NK-92 treated with Interleukin-12 subunit alpha and Interleukin-12 subunit beta, amount 100 ng/mL, for 24 hours (cell line): ENCODE results near the gene DNAAF8.
"Not testable (repeated sequence)": the region's sequence is repeated elsewhere in the genome, so short reads cannot be mapped to it uniquely, and the experiment has no call there.

Experiments
- DNase-seq: peaks from one replicate; lab custom pipeline; 2025; lab: John Stamatoyannopoulos, UW

Gene DNAAF8

DNA sequence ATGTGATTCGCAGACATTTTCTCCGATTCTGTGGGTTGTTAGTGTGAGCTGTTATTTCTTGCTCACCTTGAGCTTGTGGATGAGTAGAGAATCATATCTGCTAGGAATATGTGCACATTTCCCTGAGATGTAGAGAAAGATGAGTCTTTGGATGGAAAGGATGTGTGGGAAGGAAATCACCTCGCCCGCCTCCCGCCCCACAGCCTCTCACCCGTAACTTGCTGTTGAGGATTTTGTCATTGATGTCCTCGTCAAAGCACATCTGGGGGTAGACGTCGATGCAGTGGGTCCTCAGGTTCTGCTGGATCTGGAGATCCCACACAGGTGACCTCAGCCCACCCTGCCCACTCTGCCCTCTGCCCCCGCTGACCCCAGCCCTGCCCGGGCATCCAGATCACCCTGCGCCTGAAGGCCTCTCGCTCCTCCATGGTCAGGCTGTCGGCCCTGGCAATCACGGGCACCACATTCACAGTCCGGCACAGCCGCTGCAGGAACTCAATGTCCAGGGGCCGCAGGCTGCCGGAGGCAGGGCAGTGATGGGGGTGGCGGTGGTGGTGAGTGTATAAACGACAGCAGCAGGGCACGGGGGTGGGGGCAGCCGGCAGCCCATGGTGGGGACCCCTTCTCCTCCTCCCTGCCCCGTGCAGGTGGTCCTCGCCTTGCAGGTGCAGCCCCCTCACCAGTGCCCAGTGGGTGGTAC lies 49.1 kb downstream of the DNAAF8 start:
- DNase-seq = no peak

DNA sequence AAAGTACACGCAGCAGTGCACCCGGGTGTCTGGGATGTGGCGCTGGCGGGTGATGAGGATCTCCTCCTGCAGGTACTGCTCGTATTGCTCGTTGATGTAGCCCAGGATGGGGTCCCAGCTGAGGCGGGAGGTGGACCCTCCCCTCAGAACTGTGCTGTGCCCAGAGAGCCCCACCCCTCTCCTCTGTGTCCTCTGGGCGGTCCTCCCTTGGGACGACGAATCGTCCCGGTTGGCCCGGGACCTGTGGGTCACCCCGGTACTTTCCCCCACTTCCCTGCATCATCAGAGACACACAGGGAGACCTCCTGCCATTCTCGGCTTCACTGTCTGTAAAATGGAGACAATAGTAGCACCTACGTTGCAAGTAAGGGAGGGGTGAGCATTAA lies 49.6 kb downstream of the DNAAF8 start:
- DNase-seq = no peak

DNA sequence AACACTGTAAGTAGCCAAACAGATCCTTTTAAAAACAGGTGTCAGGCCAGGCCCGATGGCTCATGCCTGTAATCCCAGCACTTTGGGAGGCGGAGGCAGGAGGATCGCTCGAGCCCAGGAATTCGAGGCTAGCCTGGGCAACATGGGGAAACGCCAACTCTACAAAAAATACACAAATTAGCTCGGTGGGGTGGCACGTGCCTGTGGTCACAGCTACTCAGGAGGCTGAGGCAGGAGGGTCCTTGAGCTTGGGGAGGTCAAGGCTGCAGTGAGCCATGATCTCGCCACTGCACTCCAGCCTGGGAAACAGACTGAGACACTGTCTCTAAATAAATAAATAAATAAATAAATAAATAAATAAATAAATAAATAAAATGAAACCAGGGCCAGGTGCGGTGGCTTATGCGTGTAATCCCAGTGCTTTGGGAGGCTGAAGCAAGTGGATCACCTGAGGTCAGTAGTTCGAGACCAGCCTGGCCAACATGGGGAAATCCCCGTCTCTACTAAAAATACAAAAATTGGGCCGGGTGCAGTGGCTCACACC lies 50.2 kb downstream of the DNAAF8 start:
- DNase-seq = not testable (repeated sequence)

DNA sequence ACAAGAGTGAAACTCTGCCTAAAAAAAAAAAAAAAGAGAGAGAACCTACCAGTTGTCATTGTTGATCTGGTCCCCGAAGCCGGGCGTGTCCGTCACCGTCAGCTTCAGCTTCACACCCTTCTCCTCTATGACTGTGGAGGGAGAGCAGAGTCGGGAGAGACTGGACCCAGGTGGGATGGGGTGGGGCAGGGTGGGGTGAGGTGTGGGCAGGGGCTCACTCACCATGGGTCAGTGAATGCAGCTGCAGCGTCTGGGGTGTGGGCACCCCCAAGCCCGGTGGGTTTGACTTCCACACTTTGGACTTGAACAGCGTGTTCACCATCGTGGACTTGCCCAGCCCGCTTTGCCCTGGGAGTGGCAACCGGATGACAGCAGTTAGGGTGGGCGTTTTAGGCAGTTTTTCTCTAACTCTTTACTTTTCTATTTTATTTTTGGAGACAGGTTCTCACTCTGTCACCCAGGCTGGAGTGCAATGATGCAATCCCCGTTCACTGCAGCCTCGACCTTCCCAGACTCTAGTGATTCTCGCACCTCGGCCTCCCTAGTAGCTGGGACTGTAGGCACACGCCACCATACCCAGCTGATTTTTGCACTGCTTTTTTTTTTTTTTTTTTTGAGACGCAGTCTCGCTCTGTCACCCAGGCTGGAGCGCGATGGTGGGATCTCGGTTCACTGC lies 51.6 kb downstream of the DNAAF8 start:
- no peak for DNase-seq

DNA sequence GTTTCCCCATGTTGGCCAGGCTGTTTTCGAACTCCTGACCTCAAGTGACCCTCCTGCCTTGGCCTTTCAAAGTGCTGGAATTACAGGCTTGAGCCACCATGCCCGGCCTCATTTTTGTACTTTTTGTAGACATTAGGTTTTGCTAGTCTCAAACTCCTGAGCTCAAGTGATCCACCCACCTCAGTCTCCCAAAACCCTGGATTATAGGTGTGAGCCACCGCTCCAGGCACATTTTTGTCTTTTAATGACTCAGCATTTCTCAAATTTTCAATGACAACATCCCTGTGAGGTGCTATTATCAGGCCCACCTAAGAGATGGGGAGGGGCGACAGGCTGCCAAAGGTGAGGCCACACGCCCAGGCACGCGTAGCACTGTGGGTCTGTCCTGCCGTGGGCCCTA lies 52.7 kb downstream of the DNAAF8 start:
- DNase-seq = no peak

DNA sequence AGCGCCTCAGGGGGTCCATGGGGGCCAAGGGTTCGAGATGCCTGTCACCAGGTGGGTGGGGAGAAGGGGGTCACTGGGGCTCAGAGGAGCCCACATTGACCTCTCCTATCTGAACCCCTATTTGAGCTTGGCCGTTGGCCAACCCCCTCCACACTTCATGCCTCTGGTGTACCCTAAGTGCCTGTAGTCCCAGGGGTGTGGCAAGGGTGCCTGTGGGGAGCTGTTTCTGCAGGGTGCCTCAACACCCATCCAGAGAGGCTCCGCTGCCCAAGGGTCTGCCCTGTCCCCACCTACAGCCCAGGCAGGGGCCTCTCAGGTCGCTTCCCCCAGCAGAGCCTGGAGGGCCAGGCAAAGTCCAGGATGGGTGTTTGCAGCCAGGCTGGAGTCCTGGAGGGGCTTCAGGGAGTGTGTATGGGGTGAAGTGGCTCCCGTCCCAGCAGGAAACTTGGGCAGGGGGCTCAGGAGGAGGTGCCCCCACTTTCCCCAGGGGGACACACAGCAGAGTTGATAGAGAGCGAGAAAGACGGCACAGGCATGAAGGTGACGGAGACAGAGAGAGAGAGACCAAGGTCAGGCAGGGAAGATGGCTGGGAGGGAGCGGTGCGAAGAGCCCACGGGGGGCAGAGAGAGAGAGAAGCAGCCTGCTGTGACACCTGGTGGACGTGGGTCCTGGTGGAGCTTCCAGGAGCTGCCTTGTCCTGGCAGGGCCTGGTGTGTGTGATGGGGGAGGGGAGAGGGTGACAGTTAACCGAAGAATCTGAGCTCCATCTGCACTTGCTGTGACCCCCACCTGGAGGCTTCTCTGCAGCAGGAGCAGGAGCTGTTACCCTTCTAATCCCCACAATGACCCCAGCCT lies 53.5 kb downstream of the DNAAF8 start, which contains the start of gene SEPTIN12:
Gene SEPTIN12, minus strand, starts transcription at position 719 of the 856 bp plus-strand sequence. Its CDS starts 700 bp downstream, at position 19.
- no peak for DNase-seq

DNA sequence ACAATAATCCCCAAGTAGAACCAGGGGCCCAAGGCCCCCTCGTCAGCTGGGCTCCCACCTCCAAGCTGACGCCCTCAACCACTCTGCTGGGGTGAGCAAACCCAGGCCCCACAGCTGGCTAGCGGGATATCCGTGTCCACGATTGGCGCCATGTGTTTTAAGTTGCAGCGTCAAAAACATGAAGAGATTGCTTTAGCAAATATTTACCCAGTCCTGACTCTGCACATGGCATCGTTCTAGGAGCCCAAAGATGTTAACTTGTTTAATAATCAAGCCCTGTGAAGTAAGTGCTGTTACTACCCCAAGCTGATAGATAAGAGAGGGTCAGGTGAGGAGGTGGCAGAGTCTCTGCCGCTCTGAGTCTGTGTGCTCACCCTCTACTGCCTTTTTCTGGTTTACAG lies 54.2 kb downstream of the DNAAF8 start:
- DNase-seq = no peak

DNA sequence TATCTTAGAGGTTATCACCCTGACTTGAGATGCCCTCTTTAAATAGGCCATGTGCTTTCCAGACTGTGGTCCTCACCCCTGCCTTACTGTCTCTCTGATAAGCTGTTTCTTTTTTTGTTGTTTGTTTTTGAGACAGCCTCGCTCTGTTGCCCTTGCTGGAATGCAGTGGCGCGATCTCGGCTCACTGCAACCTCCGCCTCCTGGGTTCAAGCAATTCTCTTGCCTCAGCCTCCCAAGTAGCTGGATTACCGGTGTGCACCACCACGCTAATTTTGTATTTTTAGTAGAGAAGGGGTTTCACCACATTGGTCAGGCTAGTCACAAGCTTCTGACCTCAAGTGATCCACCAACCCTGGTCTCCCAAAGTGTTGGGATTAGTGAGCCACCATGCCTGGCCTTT lies 54.6 kb downstream of the DNAAF8 start:
- no peak for DNase-seq

DNA sequence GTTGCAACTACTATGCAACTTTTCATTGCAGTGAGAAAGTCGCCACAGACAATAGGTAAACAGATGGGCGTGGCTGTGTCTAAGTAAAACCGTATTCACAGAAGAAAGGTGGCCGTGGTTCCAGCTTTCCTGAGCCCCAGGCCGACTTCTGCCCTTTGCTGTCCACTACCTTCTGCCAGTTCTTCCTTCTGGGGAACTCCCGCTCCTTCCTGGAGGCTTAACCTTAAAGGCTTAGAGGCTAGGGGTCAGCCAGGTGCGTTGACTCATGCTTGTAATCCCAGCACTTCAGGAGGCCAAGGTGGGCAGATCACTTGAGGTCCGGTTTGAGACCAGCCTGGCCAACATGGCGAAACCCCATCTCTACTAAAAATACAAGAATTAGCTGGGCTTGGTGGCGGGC lies 55.9 kb downstream of the DNAAF8 start:
- no peak for DNase-seq

DNA sequence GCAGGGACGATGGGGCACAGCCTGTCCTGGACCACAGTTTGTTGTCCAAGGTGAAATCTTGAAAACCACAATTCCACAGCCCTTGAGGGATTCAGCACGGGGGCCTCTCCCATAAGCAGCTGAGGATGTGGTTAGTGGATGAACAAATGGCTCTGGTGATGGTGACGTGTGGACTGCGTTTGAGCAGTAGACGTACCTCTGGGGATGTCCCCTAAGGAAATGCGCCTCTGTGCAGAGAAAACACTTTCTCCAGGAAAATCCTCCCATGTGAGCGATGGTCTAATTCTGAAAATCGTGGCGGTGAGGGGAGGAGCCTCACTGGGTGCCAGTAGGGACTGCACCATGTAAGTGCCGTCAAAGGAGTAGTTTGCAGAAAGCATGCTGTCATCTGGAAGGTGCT lies 56.5 kb downstream of the DNAAF8 start:
- DNase-seq = no peak

DNA sequence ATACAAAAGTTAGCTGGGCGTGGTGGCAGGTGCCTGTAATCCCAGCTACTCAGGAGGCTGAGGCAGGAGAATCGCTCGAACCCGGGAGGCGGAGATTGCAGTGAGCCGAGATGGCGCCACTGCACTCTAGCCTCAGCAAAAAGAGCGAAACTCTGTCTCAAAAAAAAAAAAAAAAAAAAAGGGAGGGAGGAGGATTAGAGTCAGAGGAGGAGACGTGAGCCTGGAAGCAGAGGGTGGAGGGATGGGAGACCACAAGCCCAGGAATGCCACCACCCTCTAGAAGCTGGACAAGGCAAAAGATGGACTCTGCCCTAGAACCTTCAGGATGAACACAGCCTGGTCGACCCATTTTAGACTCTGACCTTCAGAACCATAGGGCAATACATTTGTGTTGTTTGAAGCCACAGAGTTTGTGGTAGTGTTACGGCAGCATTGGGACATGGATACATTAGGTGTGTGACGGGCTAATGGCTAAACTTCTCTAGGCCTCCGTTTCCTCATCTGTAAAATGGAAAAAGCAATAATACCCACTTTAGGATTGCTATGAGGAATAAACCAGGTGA lies 58.7 kb downstream of the DNAAF8 start:
- DNase-seq = no peak

DNA sequence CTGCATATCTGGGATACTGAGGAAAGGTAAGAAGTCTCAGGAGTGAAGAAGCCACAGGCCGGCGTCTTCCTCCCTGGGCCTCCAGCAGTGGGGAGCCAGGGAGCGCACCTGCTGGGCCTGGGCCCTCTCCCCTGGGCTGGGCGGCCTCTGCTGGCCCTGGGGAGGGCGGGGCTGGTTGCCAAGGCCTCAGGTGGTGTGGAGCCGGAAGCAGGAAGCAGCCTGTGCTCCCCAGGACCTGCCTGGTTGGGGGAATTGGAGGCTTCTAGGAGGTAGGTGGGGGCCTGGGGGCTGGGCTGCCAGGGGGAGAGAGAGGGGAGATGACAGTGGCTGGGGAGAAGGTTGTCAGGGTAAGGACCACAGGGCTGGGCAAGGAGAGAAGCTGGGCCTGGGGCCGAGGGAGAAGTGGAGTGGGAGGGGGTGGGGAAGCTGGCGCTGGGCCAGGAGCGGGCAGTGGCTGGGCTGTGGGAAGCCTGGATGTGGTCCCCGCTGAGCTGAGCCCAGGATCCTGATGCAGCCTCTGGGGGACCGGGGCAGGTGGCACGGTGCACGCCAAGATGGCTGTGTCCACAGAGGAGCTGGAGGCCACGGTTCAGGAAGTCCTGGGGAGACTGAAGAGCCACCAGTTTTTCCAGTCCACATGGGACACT lies 61.0 kb downstream of the DNAAF8 start, which contains the start of gene SMIM22:
Gene SMIM22, plus strand, starts transcription at position 189 of the 647 bp plus-strand sequence. Its CDS starts 366 bp downstream, at position 555.
- DNase-seq = no peak

DNA sequence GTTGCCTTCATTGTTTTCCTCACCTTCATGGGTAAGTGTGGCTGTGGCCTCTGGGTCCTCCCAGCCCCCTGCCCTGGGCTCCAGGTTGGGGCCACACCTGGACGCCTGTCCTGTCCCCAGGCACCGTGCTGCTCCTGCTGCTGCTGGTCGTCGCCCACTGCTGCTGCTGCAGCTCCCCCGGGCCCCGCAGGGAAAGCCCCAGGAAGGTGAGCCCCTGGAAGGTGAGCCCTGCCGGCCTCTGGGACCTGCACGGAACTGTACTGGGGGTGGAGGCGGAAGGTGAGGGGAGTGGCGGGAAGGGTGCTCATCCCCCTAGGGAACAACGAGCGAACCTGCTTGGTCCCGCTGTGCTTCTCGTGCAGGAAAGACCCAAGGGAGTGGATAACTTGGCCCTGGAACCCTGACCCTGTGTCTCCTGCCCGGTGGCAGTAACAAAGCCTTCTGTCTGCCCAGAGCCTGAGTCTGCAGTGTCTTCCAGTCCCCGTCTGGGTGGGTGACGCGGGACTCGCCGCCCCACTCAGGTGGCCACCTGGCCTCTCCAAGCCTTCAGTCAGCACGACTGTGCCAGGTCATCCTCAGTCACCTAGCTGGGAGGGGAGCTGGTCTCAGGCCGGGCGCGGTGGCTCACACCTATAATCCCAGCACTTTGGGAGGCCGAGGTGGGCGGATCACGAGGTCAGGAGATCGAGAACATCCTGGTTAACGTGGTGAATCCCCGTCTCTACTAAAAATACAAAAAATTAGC lies 61.7 kb downstream of the DNAAF8 start:
- DNase-seq = no peak

DNA sequence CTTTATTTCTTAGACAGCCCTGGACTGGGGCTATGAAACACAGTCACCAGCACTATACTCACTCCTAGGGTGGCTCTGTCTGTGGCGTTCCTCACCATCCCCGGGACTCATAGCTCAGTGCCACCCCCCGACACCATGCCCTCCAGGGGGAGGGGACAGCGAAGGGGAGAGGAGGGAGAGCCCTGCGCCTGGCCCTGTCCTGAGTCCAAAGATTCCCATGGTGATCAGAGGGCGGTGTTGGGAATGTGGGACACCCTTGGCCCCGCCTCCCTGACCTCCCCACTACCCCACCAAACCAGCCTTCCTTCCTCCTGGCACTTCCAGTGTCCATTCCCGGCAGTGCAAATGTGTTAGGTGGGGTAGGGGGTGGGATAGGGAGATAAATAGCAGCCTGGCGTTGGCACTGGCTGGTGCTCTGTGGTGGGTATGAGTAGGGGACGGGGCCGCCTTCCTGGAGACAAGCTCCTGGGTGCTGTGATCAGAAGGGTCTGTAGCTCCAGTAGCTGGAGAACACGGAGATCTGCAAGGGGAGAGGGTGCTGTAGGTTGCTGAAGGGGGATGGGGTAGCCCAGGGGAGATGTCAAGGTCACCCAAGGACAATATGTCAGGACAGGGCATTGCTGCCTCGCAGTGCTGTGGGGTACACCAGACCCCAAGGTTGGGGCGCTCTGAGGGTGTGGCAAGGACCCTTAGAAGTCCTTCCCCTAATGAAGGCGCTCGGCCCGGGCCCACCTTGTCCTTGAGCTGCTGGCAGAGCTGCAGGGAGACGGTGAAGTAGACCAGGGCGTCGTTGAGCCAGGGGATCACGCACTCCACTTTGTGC lies 62.9 kb downstream of the DNAAF8 start:
- DNase-seq = no peak

DNA sequence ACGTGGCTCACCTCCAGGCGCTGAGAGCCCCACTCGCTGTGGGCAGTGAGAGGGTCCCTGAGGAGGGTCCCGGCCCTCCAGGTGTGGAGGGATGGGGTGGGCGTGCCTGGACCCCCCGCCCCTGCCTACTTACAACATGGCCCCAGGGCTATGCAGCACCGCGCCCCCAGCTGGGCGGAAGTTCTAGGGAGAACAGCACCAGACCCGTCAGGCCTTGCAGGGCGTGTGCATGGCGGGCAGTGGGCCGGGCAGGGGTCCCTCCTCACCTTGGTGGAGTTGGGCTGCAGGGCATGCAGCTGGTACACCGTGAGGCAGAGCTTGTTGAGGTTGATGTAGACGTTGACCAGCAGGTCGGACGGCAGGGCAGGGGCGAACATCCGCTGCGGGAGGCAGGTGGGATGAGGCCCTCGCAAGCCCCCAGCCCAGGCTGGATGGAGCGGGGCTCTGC lies 63.5 kb downstream of the DNAAF8 start:
- no peak for DNase-seq

DNA sequence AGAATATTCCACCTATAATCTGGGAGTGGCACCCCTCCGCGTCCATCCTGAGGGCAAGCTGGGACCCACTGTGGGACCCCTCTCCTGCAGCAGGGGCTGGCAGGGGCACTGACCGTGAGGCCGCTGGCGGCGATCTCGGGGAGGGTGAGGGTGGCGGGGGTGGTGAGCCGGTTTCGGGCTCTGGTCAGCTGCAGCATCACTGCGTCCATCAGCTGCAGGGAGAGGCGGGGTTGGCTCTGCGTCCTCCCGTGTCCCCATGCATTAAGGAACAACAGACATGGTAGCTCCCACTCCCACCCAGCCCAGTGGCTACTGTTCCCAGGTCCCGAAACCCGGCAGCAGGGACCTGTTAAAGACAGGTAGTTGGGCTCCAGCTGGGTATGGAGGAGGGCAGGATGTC lies 64.1 kb downstream of the DNAAF8 start:
- DNase-seq = no peak
